ENCODE results near the gene CFAP45. TPM values are rescaled to one million over a fixed set of nuclear protein-coding genes. Genes with fewer than 3 reads are reported as not detected.

The CFAP45 gene
- total and polyA plus RNA-seq, 9 of the 15 experiments (the other 6 are each of a cell fraction or from before 2014, with no cell fraction given), result 0.65 to 2.4 (median 1.5) TPM

GRCh38 chr1:159924025-159924790 is 24.2 kb upstream of the CFAP45 start (continued):
- TF ChIP-seq ZFX (CRISPR knock-in tag; IDR thresholded peaks at IDR 0.05) (no peak; the same call in 1 of the 2 replicates), MED1 (CRISPR knock-in tag; IDR thresholded peaks at IDR 0.05; ENCODE audit: borderline replicate concordance) (0 out of 2 replicates have a peak, but pooled peaks have one; percentile 71), DEAF1 (CRISPR knock-in tag; IDR thresholded peaks at IDR 0.05) (no peak), ZNF586 (CRISPR knock-in tag; conservative IDR thresholded peaks at IDR 0.05) (no peak), ZNF511 (CRISPR knock-in tag; IDR thresholded peaks at IDR 0.05) (no peak), ILF3 (IDR thresholded peaks at IDR 0.05; ENCODE audit: borderline replicate concordance) (0 out of 2 replicates have a peak, but pooled peaks have one; percentile 51), MYNN (IDR thresholded peaks at IDR 0.05) (peak; percentile 84; the same call in 1 of the 2 replicates), MYNN (CRISPR knock-in tag; IDR thresholded peaks at IDR 0.05) (no peak), ZNF217 (CRISPR knock-in tag; IDR thresholded peaks at IDR 0.05) (no peak), PHB (CRISPR knock-in tag; IDR thresholded peaks at IDR 0.05) (no peak), ZNF184 (CRISPR knock-in tag; IDR thresholded peaks at IDR 0.05) (no peak), TAL1 (IDR thresholded peaks at IDR 0.05) (no peak), MGA (IDR thresholded peaks at IDR 0.05) (no peak)

Data from K562 (cell line).